Stimulated activated naive CD8-positive, alpha-beta T cell treated with anti-CD3 and anti-CD28 coated beads, Interleukin-15, amount 100 ng/mL, for 72 hours (primary cell): Measurements from ENCODE around the gene ZBTB48.
A peak's percentile ranks its signal among the peaks of the same experiment; 100 is the strongest.

Source experiments
- ATAC-seq: fragments of 150-1000 bp; cut with Tn5 transposase; 2 replicates; pipeline ENCODE4 v1.10.0; 2021; ENCODE audit warnings: mild to moderate bottlenecking, moderate library complexity
- DNase-seq, 2 donors: peaks; one replicate each; pipeline ENCODE4 v3.0.0; 2021 to 2022
- H3K27ac Mint-ChIP-seq, 2 donors: one replicate each; pipeline ENCODE4 v1.8.0; 2022; ENCODE audit warnings: mild to moderate bottlenecking in 2 of 2, mixed read lengths in 2 of 2, moderate library complexity in 2 of 2
- H3K27me3 Mint-ChIP-seq: one replicate; pipeline ENCODE4 v1.8.0; 2022; ENCODE audit warnings: mixed read lengths
- H3K4me1 Mint-ChIP-seq: one replicate; pipeline ENCODE4 v1.8.0; 2022; ENCODE audit warnings: mild to moderate bottlenecking, mixed read lengths
- H3K4me3 Mint-ChIP-seq, 2 donors: one replicate each; pipeline ENCODE4 v1.8.0; 2022; ENCODE audit warnings: mild to moderate bottlenecking in 2 of 2, mixed read lengths in 2 of 2, moderate library complexity in 1 of 2
- H3K9me3 Mint-ChIP-seq, 2 donors: one replicate each; pipeline ENCODE4 v1.8.0; 2022; ENCODE audit warnings: mixed read lengths in 2 of 2

Gene ZBTB48

GRCh38 chr1:6584126-6585080, 4.6 kb downstream of the ZBTB48 start:
- DNase-seq = no peak
- no peak overlapping the region for H3K4me3 Mint-ChIP-seq
- peaks cover 70% of the 10 kb centered on the region for H3K4me1 Mint-ChIP-seq
- H3K27me3 Mint-ChIP-seq = no peaks in the 10 kb centered on the region
- H3K9me3 Mint-ChIP-seq = no peaks in the 10 kb centered on the region
- ATAC-seq = no peak
- peak overlapping the region; percentile 23 to 34 for H3K27ac Mint-ChIP-seq

DNA sequence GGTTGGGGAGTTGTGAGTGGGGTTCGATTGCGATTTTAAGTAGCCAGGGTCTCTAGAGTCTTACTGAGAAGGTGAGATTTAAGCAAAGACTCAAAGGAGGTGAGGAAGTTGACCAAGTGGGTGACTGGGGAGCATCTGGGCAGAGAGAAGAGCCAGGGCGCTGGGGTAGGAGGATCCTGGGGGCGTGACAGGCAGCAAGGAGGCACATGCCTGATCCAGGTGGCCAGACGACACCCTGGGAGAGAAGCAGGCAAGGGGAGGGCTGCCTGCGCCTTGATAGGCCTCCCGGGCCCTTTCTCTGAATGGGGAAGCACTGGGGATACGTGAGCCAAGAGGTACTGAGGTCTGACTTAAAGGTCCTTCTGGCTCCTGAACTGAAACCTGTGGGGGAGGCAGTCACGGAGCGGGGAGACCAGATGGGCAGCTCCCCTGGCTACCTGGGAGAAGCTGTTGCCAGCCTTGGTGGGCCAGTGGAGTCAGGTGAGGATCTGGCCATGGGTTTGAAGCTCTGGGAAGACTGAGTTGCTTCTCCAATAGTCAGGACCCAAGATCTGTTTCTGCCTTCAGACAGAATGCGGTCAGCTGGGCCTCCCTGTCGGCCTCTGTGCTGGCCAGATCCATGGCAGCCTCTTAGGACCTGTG, 5.4 kb downstream of the ZBTB48 start:
- H3K27ac Mint-ChIP-seq = peak overlapping the region in 1 of 2 donors; percentile 23
- no peaks in the 10 kb centered on the region for H3K9me3 Mint-ChIP-seq
- DNase-seq (no peak), ATAC-seq (no peak)
- no peaks in the 10 kb centered on the region for H3K27me3 Mint-ChIP-seq
- H3K4me1 Mint-ChIP-seq = peaks cover 65% of the 10 kb centered on the region
- H3K4me3 Mint-ChIP-seq = no peak overlapping the region

GRCh38 chr1:6585841-6586240, 6.0 kb downstream of the ZBTB48 start:
- Mint-ChIP-seq H3K27ac (peak overlapping the region in 1 of 2 donors; percentile 50), H3K27me3 (no peaks in the 10 kb centered on the region), H3K4me3 (no peak overlapping the region), H3K4me1 (peaks cover 64% of the 10 kb centered on the region), H3K9me3 (no peaks in the 10 kb centered on the region)
- DNase-seq (no peak), ATAC-seq (no peak)

DNA sequence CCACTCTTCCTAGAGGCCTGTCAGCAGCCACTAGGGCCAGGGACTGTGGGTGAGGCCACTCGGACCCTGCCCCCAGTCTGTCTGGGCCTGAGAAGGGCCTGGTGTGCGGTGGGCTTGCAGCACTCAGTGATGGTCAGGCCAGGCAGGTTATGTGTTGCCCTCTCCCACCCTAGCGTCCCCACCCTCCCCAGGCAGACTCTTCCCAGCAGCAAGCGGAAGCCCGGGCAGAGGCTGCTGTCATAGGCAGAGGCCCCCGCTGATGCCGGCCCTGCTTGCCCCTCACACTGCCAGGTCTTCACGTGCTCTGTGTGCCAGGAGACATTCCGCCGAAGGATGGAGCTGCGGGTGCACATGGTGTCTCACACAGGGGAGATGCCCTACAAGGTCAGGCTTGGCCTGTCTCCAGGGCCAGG, 6.6 kb downstream of the ZBTB48 start:
- DNase-seq = no peak
- H3K4me3 Mint-ChIP-seq = no peak overlapping the region
- no peak overlapping the region for H3K27ac Mint-ChIP-seq

DNA sequence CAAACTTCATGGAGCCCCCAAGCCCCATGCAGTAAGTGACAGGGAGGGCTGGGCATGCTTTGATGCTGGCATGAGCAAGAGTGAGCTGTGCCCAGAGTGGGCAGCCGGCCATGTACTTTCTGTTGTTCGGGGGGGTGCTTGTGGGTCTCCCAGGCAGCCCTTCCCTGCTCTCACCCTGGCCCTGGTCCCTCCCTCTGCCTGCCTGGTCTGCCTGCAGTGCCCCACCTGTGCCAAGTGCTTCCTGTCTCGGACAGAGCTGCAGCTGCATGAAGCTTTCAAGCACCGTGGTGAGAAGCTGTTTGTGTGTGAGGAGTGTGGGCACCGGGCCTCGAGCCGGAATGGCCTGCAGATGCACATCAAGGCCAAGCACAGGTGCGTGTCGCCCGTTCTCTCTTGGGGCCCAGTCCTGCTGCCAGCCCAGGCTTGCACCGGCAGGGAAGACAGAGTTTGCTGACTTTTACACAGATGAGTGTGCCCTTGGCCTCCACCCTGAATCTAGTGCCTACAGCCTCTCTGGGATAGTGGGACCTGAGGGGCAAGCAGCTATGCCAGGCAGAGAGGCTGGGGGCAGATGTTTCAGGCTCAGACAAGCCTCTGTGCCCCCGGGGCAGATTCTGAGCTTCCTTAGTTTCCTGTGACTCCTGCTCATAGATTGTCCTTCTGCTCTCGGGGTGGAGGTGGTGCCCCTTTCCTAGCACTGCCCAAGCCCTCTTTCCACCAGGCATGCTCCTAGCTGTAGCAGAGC, 7.6 kb downstream of the ZBTB48 start:
- Mint-ChIP-seq H3K9me3 (no peaks in the 10 kb centered on the region), H3K27me3 (no peaks in the 10 kb centered on the region), H3K4me1 (peaks cover 64% of the 10 kb centered on the region), H3K4me3 (no peak overlapping the region), H3K27ac (peak overlapping the region; percentile 17 to 90)
- DNase-seq (no peak), ATAC-seq (no peak)

More for the DNA sequence above, 6.6 kb downstream of the ZBTB48 start:
- Mint-ChIP-seq H3K9me3 (no peaks in the 10 kb centered on the region), H3K27me3 (no peaks in the 10 kb centered on the region), H3K4me1 (peaks cover 64% of the 10 kb centered on the region)
- peak; percentile 18 for ATAC-seq

DNA sequence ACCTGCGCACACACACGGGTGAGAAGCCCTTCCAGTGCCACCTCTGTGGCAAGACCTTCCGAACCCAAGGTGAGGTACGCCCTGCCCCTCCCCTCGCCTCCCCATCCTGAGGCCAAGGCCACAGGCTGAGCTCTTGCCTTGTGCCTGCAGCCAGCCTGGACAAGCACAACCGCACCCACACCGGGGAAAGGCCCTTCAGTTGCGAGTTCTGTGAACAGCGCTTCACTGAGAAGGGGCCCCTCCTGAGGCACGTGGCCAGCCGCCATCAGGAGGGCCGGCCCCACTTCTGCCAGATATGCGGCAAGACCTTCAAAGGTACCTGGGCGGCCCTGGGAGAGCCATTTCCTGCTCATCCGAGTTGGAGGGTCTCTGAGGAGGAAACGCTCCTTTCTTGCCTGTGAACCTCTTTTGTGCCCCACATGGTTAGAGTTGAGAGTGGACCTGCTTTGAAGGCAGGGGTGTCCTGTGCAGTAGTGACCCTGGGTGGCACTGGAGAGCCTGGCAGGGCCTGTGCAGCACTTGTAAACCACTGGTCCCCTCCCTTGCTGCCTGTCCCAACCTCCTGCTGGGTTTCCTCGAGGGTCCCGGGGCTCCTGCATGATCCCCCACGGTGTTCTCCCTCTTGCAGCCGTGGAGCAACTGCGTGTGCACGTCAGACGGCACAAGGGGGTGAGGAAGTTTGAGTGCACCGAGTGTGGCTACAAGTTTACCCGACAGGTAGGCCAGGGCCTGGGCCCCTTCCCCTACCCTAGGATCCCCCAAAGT, 8.5 kb downstream of the ZBTB48 start:
- ATAC-seq (peak; percentile 18), DNase-seq (no peak)
- Mint-ChIP-seq H3K9me3 (no peaks in the 10 kb centered on the region), H3K4me3 (no peak overlapping the region), H3K27ac (peak overlapping the region in 1 of 2 donors; percentile 90), H3K4me1 (peaks cover 68% of the 10 kb centered on the region), H3K27me3 (no peaks in the 10 kb centered on the region)

GRCh38 chr1:6588893-6589520, 9.2 kb downstream of the ZBTB48 start:
- H3K4me1 Mint-ChIP-seq = peaks cover 75% of the 10 kb centered on the region
- ATAC-seq (no peak), DNase-seq (no peak)
- H3K27ac Mint-ChIP-seq = peak overlapping the region in 1 of 2 donors; percentile 71
- no peaks in the 10 kb centered on the region for H3K27me3 Mint-ChIP-seq
- no peaks in the 10 kb centered on the region for H3K9me3 Mint-ChIP-seq
- H3K4me3 Mint-ChIP-seq = no peak overlapping the region

DNA sequence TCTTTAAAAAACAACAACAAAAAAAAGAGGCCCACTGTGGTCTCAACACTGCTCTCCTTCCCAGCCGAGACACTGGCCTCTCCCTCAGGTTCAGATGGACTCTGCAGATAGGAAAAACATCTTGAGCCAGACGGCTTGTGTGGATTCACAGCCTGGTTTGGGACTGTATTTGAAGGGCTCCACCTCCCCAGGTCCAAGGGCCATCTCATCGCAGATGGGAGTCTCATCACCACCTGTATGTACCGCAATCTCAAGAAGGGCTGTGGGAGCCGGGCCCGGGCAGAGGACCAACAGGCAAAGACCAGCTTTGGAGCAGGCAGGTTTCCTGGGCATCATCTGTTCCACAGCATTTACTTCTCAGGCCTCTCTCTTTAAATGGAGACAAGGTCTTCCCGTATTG, 10.3 kb downstream of the ZBTB48 start:
- ATAC-seq (no peak), DNase-seq (no peak)
- Mint-ChIP-seq H3K4me1 (peaks cover 69% of the 10 kb centered on the region), H3K4me3 (no peak overlapping the region), H3K27me3 (no peaks in the 10 kb centered on the region), H3K9me3 (no peaks in the 10 kb centered on the region), H3K27ac (no peak overlapping the region)

- ATAC-seq (no peak), DNase-seq (no peak)
- no peaks in the 10 kb centered on the region for H3K27me3 Mint-ChIP-seq
- no peaks in the 10 kb centered on the region for H3K9me3 Mint-ChIP-seq
- peak overlapping the region; percentile 80 to 86 for H3K27ac Mint-ChIP-seq
- no peak overlapping the region for H3K4me3 Mint-ChIP-seq
- peaks cover 78% of the 10 kb centered on the region for H3K4me1 Mint-ChIP-seq
Measured at GRCh38 chr1:6591222-6591621, 11.4 kb downstream of the ZBTB48 start.

GRCh38 chr1:6591644-6592043, 11.8 kb downstream of the ZBTB48 start:
- Mint-ChIP-seq H3K4me3 (no peak overlapping the region), H3K27me3 (no peaks in the 10 kb centered on the region), H3K27ac (peak overlapping the region in 1 of 2 donors; percentile 59), H3K9me3 (no peaks in the 10 kb centered on the region), H3K4me1 (peaks cover 80% of the 10 kb centered on the region)
- no peak for ATAC-seq
- DNase-seq = no peak

DNA sequence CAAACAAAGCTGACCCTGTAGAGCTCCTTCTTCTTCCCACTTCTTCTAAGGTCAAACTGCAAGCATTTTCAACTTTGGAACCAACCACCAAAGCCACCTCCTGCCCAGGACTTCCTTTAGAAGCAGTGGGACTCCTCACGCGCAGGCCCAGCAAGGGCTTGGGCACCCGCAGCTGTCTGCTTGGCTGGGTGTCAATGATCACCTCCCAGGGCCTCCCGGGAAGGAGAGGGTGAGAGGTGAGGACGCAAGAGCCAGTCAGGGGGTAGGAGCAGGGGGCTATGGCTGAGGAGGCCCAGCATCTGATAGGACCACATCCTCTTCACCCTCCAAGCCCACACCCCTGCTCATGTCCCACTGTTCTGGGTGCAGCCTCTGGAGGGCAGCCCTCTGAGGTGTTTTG, 12.6 kb downstream of the ZBTB48 start:
- peaks cover 78% of the 10 kb centered on the region for H3K4me1 Mint-ChIP-seq
- no peak for DNase-seq
- no peak overlapping the region for H3K4me3 Mint-ChIP-seq
- no peaks in the 10 kb centered on the region for H3K9me3 Mint-ChIP-seq
- ATAC-seq = no peak
- peak overlapping the region in 1 of 2 donors; percentile 59 for H3K27ac Mint-ChIP-seq
- H3K27me3 Mint-ChIP-seq = no peaks in the 10 kb centered on the region

GRCh38 chr1:6592865-6593593, 13.2 kb downstream of the ZBTB48 start:
- H3K27me3 Mint-ChIP-seq = no peaks in the 10 kb centered on the region
- peaks cover 79% of the 10 kb centered on the region for H3K4me1 Mint-ChIP-seq

DNA sequence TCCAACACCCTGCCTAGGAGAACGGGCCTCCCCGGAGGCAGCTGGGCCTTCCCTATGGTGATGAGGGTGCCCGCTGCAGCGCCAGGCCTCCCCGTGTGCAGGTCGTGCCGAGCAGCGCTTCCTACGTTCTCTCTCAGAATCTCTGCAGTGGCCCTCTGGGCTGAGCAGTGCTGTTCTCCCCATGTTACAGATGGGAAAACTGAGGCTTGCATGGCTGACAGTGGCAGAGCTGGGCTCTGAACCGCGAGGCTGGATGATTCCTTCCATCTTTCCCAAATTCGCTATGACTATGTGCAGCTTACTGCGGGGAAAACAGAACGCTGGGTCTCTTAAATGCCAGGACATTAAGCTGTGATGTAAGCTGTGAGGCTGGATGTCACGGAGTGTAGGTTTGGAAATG, 14.0 kb downstream of the ZBTB48 start:
- Mint-ChIP-seq H3K9me3 (no peaks in the 10 kb centered on the region), H3K27ac (peak overlapping the region in 1 of 2 donors; percentile 21), H3K27me3 (no peaks in the 10 kb centered on the region), H3K4me3 (no peak overlapping the region), H3K4me1 (peaks cover 79% of the 10 kb centered on the region)
- ATAC-seq = no peak
- no peak for DNase-seq

More at GRCh38 chr1:6592865-6593593, 13.2 kb downstream of the ZBTB48 start:
- H3K4me3 Mint-ChIP-seq = no peak overlapping the region
- H3K27ac Mint-ChIP-seq = peak overlapping the region in 1 of 2 donors; percentile 72
- no peak for DNase-seq
- H3K9me3 Mint-ChIP-seq = no peaks in the 10 kb centered on the region
- no peak for ATAC-seq
